ENCODE measurements around the gene SMYD3.

DNA sequence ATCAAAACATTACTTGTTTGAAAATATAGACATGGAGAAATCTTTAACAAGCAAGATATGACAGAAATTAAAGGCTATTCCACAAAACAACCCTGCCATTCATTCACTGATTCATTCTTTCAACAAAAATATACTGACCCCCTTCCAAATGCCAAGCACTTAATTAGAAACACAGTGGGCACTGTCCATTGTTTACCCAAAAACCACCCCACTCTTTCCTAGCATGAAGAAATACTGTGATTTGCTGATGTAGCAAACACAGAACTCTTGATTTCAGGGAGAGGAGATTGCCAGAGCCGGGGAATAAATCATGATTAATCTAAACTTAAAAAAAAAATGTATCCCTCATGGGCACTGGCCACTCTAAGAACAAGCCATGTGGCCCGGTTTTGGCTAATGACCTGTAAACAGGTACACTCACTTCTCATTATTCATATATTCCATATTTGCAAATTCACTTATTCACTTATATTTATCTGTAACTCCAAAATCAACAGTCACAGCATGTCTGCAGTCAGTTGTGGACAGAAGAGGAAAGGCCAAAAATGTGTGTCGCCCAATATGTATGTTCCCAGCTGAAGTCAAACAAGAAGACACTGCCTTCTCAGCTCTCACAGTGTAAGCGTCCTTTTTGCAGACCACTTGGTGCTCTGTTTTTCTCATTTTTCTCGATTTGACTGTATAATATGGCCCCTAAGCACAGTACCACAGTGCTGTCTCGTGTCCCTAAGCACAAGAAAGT, 133.1 kb downstream of the SMYD3 start:
- TF ChIP-seq, protein P1, sequence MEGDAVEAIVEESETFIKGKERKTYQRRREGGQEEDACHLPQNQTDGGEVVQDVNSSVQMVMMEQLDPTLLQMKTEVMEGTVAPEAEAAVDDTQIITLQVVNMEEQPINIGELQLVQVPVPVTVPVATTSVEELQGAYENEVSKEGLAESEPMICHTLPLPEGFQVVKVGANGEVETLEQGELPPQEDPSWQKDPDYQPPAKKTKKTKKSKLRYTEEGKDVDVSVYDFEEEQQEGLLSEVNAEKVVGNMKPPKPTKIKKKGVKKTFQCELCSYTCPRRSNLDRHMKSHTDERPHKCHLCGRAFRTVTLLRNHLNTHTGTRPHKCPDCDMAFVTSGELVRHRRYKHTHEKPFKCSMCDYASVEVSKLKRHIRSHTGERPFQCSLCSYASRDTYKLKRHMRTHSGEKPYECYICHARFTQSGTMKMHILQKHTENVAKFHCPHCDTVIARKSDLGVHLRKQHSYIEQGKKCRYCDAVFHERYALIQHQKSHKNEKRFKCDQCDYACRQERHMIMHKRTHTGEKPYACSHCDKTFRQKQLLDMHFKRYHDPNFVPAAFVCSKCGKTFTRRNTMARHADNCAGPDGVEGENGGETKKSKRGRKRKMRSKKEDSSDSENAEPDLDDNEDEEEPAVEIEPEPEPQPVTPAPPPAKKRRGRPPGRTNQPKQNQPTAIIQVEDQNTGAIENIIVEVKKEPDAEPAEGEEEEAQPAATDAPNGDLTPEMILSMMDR (IDR thresholded peaks at IDR 0.05) = no peak
- no peak for TF ChIP-seq POLR2A (IDR thresholded peaks at IDR 0.05)
